Stimulated activated CD4-positive, alpha-beta T cell treated with anti-CD3 and anti-CD28 coated beads, Interleukin-12 subunit alpha, Interleukin-12 subunit beta, amount 100 ng/mL, for 4 hours (primary cell): ENCODE measurements around the gene PUDP.
"Not testable (repeated sequence)": the region's sequence is repeated elsewhere in the genome, so short reads cannot be mapped to it uniquely, and the experiment has no call there.

ENCODE experiments used
- DNase-seq: peaks from one replicate; pipeline ENCODE4 v3.0.0-alpha.2; 2020

PUDP gene

DNA sequence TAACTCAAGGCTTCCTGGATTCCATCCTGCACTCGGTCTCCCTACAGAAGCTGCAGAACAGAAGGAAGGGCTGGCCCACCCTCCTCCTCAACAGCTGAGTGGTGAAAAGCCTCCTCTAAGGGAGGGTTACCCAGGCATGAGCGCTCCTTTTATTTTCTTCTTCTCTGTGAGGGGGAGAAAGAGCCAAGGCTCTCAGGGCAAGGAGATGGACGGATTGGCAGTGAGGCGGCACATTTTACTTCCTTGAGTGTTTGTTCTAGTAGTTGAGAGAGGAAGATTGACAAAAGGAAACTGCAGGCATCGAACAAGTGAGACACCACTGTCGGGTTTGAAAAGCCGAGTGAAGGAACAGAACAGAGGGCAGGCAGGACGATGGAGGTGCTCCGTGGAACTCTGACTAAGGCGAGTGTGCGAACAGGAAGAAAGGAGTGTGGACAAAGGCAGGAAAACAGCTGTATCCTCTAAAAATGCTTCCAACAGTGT lies 38.9 kb downstream of the PUDP start:
- no peak for DNase-seq

DNA sequence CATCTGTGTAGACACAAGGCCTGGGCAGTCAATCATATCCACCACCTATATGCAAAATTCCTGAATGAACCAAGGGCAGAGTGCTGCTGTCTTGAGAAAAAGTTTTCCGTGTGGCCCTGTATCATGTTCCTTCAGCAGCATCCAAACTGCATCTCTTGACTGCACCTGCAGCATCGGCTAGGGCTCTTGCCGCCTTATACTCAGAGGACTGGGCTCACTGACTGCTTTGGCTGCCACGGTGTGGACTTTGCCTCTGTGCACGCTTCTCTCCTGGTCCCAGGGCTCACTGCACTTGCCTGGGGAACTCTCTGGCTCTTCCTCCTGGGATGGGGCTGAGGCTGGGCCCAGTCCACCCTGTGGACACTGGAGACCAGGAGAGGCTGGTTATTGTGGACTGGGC lies 39.9 kb downstream of the PUDP start:
- no peak for DNase-seq

DNA sequence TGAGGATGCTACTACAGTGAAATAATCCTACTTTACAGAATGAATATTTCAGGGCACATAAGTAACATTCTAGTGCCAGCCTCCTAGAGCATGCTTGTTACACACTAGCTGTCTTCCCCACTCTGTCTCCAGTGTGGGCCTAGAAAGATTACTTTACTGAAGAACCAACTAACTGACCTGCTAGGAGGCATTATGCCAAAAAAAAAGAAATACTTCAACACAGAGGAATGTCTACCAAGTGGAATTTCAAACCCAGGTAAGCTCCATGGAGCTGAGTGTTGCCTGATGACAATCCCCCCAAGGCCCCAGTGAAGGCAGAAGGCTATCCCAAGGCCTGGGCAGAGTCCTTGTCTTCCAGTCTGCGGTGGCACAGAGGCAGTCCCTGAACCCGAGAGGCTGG lies 41.3 kb downstream of the PUDP start:
- no peak for DNase-seq

DNA sequence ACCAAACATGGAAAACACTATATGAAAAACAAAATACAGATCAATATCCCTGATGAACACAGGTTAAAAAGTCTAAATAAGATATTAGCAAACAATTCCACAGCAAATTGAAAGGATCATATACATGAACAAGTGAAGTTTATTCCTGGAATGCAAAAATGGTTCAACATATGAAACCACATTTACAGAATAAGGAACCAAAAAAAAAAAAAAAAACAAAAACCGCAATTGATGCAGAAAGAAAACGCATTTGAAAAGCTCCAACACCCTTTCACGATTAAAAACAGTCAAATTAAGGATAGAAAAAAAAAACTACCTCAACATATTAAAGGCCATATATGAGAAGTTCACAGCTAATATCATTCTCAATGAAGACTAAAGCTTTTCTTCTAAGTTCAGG lies 45.8 kb downstream of the PUDP start:
- DNase-seq: no peak

DNA sequence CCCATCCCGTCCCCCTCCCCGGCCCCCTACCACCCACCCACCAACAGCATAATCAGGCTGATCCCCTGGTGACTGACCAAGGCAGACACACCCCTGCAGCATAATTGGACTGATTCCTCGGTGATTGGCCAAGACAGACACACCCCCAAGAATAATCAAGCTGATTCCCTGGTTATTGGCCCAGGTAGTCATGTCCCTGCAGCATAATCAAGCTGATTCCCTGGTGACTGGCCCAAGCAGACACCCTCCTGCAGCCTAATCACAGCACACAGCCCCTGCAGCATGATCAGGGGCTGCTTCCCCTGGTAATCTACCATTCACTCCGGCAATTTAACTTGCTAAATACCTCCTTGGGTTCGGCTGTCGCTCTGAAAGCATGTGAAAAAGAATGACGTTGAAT lies 47.9 kb downstream of the PUDP start:
- DNase-seq: no peak

DNA sequence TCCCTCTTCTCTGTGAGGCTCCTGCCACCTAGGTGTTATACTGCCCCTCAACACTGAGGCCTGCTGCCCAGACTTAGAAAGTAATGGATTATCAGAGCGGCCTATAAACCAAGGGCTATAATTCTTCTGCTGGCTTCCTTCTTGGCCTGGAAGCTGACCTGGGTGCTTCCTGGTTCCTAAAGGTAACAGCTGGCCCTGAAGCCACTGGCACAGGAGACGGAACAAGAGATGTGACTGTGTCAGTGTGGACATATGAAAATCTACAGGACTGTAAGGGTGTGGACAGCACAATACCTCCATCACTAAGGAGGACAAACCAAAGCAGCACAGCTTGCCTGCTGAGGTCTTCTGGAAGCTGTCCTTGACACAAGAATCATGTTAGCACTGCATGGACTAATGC lies 52.3 kb downstream of the PUDP start:
- DNase-seq: not testable (repeated sequence)

DNA sequence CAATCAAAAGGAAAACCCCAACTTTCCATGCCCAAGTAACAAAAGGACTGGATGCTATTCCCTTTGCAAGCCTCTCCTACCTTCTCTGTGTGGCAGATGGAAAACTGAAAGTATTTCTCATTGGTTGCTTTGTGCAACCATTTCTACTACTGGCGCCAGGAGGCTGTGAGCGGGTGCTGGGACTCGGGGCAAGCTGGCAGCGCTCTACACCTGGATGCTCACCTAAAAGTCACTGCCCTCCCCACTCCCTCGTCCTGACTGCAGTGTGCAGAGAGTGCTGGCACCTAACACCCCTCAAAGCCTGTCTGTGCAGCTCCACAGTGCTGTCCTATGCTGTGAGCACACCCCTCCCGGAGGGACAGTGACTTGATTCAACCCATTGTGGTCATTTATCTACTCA lies 54.6 kb downstream of the PUDP start:
- DNase-seq: no peak

DNA sequence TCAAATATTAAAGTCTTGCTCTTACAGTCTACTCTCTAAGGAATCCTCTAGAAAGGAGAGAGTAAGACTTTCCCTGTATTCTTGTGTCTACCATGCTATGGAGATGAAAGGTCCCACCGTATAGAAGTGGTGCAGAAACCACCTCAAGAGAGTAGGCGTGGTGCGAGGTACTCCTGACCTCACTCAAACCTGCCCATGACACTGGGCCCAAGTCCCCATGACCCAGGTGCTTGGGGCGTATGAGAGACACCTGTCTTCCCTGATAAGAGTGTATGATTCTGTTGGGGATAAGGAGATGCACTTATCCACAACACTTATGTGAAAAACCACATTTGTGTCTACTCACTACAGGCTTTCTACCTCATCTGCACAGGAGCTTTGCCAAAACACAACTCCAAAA lies 55.4 kb downstream of the PUDP start:
- no peak for DNase-seq

DNA sequence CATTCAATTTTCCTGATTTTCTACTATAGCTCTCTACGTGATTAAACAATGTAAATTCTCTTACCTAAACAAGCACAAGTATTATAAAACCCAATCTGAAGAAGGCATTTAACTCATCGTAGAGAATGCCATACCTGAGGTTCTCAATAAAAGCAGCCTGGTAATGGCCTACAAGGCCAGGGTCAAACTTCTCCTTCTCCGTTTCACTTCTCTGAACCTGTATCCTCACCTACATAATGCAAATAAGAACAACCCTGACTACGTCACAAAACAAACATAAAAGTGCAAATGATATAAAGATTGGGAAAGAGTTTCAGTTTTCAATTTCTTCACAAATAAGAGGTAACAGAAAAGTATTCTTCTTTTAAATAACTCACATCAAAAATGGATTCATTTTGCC lies 56.0 kb downstream of the PUDP start:
- DNase-seq: no peak

DNA sequence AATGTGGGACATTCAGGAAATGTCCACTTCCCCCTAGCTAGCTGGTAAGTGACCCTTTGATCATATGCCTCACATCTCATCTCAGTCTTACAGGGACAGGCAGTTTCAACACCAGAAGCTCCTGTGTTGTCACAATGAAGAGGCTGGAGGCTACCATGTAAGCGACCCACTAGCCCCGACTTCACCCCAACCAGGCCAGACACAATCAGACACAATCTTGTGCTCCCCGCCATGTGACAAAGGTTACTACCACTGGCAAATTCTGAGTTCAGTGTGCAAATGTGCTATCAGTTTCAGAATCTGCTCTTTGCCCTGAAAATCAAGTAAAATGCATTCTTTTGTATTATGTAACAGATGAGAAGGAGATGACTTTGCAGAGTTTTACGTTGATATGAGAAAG lies 57.3 kb downstream of the PUDP start:
- no peak for DNase-seq

DNA sequence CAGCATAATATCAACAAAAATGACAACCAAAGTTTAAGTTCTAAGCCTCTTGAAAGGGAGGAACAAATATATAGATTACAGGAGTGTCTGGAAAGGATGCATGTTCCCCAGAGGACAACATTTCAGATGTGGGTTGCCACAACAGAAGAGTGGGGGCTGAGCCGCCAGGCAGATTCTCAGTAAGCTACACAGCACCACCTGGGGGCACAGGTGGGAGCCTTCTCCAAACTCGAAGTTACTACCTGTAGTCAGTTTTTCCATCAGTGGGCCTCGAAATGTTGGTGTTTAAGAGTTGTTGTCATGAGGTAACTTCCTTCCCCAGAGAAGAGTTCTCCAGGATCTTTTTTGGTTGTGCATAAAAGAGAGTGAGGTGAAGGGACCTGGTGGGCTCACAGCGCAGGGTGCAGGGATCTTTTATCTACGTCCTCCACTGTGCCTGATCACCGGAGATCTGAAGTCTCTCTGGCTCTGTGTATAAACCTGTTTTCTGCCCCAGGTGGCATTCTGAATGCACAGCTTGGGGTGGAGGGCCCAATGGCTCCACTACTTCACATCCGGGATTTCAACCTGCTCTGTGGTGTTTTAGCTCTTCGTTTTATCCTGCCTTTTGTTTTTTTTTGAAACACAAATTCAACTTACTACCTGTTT lies 58.9 kb downstream of the PUDP start:
- DNase-seq: peak; percentile 9

DNA sequence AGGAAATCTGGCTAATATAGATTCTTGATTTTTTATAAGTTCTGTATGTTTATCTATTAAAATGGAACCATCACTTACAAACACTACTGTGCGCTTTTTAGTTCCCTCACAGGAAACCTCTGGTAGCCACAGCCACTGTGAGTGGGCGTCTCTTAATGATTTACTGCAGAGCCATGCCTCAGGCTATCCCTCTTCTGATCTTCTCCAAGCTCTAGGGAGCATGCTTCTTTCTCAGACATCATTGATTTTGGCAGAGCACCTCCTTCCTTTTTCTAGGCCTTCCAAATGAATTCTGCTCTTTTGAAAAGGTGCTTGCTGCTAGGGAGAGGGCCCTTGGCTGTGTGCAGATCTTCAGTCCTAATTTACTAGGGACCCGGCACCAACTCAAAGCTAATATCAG lies 61.6 kb downstream of the PUDP start:
- DNase-seq: no peak

DNA sequence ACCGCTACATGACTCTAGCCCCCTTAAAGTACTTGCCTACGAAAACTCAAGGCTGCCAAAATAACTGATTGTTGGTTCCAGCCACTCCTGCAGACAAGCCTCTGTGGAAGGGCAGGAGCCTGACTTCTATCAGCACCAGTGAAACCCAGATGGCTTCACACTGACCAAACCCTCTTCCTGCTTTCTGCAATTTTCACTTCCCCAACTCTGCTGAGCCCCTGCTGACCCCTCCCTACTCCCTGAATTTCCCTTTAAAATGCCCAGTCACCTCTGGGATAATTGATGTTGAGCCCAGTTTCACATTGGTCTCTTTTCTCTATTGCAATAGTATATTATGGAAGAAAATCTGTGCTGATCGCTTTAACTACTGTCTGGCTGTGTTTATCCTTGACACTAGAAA lies 62.1 kb downstream of the PUDP start:
- DNase-seq: no peak

DNA sequence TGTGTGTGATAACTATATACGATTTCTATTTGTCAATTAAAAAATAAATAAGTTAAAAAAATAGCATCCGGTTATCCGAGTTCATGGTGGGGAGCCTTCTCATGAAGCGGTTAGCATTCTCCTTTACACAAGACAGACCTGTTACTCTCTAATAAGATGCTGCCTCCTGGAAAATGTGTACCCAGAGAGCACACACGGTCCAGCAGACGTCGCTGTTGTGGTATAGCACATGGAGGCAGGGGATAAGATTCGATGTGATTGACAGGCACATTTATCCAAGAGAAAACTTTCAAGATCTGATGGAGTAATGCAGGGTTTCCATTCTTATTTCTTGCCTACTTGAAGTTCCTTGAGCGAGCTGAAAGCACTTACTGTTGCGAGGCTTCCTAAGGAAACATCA lies 63.1 kb downstream of the PUDP start:
- DNase-seq: no peak

DNA sequence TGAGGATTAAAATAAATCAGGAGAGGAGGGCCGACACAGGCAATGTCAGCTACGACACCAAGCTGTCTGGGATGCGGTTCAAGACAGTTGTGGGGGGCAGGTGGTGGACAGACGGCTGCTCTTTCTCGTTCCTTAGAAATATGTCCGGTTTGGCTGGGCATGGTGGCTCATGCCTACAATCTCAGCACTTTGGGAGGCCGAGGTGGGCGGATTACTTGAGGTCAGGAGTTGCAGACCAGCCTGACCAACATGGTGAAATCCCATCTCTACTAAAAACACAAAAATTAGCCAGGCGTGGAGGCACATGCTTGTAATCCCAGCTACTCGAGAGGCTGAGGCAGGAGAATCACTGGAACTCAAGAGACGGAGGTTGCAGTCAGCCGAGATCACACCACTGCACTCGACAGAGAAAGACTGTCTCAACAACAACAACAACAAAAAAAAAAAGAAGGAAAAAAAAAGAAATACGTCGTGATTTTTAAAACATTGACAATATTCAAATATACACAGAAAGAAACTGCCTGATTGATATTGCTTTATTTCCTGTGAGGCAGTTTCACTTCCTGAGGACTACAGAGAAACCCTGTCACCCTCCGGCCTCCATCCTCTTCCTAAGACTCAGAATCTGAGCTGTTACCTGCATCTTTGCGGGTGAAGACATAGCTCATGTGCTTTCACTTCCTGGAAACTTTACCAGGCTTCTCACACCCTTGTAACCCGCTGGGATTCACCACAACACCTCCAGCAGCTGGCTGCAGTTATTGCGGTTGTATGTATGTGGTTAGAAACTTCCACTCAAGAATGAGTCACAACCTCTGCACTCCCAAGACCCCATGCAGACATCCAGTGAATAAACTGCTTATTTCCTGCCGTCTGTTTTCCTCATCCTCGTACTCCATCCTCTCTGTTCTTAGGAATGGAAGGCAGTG lies 64.2 kb downstream of the PUDP start:
- peak; percentile 23 for DNase-seq

DNA sequence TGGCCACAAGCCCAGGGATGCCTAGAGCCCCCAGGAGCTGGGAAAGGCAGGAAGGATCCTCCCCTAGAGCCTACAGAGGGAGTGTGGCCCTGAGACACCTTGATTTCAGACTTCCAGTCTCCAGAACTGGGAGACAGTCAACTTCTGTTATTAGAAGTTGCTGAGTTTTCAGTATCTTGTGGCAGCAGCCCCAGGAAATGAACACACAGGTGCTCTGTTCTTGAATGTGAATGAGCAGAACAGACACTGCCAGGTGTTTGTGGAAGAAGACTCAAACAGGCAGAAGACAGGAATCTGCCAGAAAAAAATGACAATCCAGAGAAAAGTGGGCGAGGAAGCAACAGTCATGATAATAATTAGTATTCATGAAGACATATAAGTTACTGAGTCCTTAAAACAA lies 64.9 kb downstream of the PUDP start:
- no peak for DNase-seq

DNA sequence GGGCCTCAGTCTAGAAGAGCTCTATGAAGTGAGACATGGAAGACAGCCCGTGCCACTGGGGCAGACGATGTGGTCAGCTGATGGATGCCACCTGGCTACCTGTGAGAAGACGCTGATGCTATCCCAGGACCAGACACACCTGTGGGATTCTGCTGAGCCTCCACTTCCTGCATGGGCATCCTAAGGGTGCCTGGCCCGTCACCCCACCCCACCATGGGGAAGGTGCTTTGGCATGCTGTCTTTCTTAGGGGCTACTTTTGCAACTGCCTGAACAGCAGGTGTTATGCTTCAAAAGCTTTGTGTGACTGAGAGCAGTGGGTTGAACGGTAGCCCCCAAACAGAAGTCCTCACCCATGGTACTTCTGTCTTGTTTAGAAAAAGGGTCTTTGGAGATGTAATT lies 65.4 kb downstream of the PUDP start:
- no peak for DNase-seq

DNA sequence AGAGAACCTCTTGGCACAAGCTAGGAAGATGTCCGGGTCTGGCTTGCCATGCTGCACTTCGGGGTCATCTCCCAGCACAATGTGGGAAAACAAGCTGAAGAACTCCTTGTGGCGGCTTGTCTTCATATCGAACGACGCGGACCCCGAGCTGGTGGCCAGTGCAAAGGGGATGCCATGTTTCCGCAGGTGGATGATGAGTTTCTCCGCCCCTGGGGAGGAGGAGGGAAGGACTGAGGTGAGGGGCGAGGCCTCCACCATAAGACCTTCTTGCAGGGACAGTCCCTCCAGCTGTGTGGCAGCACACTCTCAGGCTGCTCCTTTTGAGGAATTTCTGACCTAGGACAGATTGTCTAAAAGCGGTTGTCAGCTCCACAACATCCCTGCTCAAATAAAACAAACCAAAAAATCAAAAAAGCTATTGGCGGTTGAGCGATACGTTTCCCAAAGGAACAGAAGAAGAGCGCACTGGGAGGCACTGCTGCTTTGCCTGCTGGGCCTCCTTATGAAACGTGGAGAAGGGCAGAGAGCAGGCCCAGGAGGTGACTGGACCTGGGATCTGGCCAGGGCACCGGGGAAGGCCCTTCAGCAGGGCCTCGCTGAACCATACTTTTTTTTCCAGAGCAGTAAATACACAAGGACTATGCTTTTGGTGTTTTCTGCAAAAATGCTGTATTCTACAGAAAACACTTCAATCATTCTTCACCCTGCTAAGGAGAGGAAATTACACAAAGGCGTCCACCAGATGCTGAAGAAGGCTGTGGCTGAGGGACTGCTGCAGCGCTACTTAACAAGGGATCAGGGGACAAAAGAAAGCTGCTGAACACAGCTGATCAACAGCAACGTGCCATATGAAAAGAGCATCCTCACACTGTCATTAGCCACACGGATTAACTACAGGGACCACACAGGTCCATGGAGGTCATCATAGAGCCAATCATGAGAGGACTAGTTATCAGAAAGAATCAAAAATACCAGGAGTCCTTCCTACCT lies 70.4 kb downstream of the PUDP start:
- no peak for DNase-seq

DNA sequence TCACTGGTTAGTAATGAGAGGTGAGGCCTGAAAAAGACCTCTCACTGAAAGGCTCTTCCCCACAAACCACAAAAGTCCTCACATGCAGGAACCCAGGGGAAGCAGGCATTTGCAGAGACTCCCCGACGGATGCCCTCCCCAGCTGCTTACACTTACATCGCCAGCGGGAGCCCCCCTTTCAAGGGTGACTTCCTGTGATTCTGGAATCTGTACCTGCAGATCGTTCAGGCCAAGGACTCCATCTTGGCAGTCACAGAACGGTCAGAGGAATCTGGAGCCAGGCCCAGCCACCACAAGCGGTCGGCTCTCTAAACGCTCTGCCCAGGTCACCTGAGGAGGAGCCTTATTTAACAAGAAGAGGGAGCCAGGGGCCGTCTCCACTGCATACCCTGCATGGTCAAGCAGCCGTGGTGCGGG lies 71.7 kb downstream of the PUDP start:
- DNase-seq: no peak

DNA sequence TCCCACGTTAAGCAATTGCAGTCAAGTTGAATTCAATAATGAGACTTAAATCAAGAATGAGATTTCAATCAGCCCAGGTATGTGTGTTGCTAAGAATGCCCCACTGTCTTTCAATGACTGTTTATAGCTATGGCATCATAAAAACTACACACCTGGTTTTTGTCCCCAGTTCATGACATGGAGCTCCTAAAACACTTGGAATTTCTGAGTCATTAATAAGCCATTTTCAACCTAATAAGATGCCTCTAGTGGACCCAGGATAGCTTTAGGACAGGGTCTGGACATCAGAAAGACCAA lies 73.1 kb downstream of the PUDP start:
- DNase-seq: no peak

DNA sequence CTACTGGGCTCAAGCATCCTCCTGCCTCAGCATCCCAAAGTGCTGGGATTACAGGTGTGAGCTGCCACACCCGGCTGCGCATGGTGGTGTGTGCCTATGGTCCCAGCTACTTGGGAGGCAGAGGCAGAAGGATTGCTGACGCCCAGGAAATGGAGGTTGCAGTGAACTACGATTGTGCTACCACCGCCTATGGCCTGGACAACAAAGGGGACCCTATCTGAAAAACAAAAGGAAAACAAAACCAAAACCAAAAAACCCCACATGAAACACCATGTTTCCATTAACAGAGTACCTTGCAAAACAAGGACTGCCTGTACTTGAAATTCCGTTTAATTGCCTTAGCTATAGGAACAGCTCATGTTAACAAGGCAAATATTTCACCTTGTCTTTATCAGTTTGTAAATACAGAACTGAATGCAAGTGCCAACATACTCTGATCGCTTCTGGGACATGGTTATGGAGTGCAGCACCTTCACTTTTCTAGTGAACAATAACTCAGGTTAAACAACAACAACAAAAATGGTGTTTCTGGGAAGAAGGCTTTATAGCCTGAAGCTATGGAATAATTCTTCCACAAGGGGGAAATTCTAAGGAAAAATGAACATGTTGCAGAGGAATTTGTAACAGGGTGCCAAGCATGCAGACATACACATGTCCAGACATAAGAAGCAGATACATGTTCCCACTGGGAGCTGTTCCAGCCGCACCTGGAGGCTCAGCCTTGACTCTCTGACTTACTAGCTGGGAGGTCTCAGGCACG lies 73.6 kb downstream of the PUDP start:
- DNase-seq: no peak

DNA sequence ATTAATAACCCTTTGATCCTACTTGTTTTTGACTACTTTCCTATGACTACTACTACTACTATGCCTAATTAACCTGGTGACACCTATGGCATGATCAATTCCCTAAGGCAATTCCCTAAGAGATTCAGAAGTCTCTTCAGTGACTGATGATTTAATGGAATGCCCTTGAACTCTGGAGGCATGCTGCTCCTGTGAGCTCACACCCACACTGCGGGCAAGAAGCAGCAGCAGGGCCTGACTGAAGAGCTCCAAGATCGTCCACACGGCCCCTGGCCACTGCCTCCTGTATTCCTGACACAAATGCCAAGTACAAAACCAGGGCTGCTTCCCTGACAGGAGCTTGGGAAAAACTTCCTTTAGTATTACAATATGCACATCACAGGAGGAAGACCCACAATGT lies 74.6 kb downstream of the PUDP start:
- DNase-seq: no peak

DNA sequence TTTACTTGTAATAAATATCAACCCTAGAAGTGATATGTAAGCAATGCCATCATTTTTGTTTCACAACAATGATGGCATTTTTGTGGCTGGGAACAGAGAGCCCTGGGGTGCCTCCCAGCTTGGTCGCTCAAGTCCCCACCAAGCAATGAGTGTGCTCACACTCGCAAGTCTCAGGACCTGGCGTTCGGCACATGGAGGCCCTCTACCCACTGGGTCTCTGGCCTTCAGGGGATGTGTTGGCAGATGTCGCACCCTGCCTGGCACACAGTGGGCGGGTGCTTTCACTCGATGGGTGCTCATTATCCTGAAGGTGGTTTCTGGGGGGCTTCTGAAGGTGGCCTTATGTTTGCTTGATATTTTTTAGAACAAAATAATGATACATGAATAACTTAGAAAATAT lies 75.1 kb downstream of the PUDP start:
- no peak for DNase-seq
